HepG2 (cell line): ENCODE results near the gene ALDH7A1. TPM values are rescaled to one million over a fixed set of nuclear protein-coding genes. Genes with fewer than 3 reads are reported as not detected.

ENCODE experiments used
- ATAC-seq: fragments of 200-7000 bp; cut with Tn5 transposase; 3 replicates; pipeline ENCODE4 v1.9.1; 2020; ENCODE audit warnings: mild to moderate bottlenecking, moderate library complexity
- BruUV-seq: library from RNA; stranded (reverse); fragments of 400-500 nt; replicated peaks from 2 replicates; lab custom pipeline; 2021; lab: Mats Ljungman, UMichigan
- CTCF ChIA-PET: fragments of 300-600 bp; formaldehyde crosslinking; extraction: SDS; loops from one replicate; lab custom pipeline; 2021; ENCODE audit warnings: low total read pairs, inconsistent platforms, low intra/inter-chr PET ratio; lab: Yijun Ruan, JAX
- POLR2A ChIA-PET: fragments of 350-600 bp; sonication (Branson Sonifier 250); formaldehyde crosslinking; loops from one replicate; lab custom pipeline; 2020; ENCODE audit warnings: antibody characterized with exemption, inconsistent platforms; lab: Yijun Ruan, JAX
- DNase-seq: peaks from one replicate; pipeline ENCODE4 v3.0.0-alpha.2; 2015; ENCODE audit warnings: low spot score
- FAIRE-seq: peaks from 3 replicates; lab custom pipeline; 2011; peaks lifted over from hg19 to GRCh38; lab: Jason Lieb, UNC
- H2AFZ ChIP-seq: one replicate; pipeline ENCODE4 v1.6.1; 2011; ENCODE audit warnings: low read length, inconsistent platforms
- H3K27ac ChIP-seq: fragments of 300-600 bp; 3 replicates; pipeline ENCODE4 v1.8.0; 2011; ENCODE audit warnings: mixed run types, mild to moderate bottlenecking, mixed read lengths, low read length, inconsistent platforms; ENCODE audit not compliant: insufficient read depth; ENCODE audit errors: extremely low read length
- H3K27me3 ChIP-seq, 2 experiments: fragments of 200-600 bp in 1 of 2; 2 replicates in 1 of 2; 3 replicates in 1 of 2; pipeline versions ENCODE4 v1.6.0 to v1.8.0; 2011; ENCODE audit warnings: low read length in 2 of 2, mild to moderate bottlenecking in 2 of 2, moderate library complexity in 2 of 2, inconsistent platforms in 1 of 2; ENCODE audit not compliant: insufficient read depth in 2 of 2, control insufficient read depth in 1 of 2
- H3K36me3 ChIP-seq, 2 experiments: fragments of 200-600 bp in 1 of 2; replicated peaks in 1 of 2; 2 replicates in 1 of 2; 3 replicates in 1 of 2; pipeline versions ENCODE4 v1.5.1 to v1.8.0; 2011; ENCODE audit warnings: low read length in 2 of 2, inconsistent platforms in 1 of 2; ENCODE audit not compliant: insufficient read depth in 2 of 2, control insufficient read depth in 1 of 2
- H3K4me1 ChIP-seq: 2 replicates; pipeline ENCODE4 v1.5.1; 2012; ENCODE audit warnings: low read length, inconsistent platforms; ENCODE audit not compliant: insufficient read depth
- H3K4me2 ChIP-seq: 2 replicates; pipeline ENCODE4 v1.6.0; 2011; ENCODE audit warnings: low read depth, low read length, inconsistent platforms
- H3K4me3 ChIP-seq, 3 experiments: fragments of 200-600 bp in 1 of 3; sonication (generic), shearing (Covaris generic) in 1 of 3; replicated peaks in 1 of 3; 2 replicates each; pipeline ENCODE4 v1.5.1; 2011 to 2016; ENCODE audit warnings: low read length in 3 of 3, inconsistent platforms in 2 of 3, low read depth in 2 of 3, mild to moderate bottlenecking in 2 of 3, control low read depth in 1 of 3, mixed read lengths in 1 of 3; ENCODE audit not compliant: insufficient read depth in 1 of 3
- H3K79me2 ChIP-seq: one replicate; pipeline ENCODE4 v1.6.1; 2011; ENCODE audit warnings: low read length, inconsistent platforms; ENCODE audit not compliant: insufficient read depth
- H3K9ac ChIP-seq: 2 replicates; pipeline ENCODE4 v1.6.0; 2011; ENCODE audit warnings: mild to moderate bottlenecking, low read depth, low read length, inconsistent platforms; ENCODE audit not compliant: insufficient read depth
- H3K9me3 ChIP-seq: 2 replicates; pipeline ENCODE4 v1.5.1; 2012; ENCODE audit warnings: mild to moderate bottlenecking, low read length
- H4K20me1 ChIP-seq: 2 replicates; pipeline ENCODE4 v1.6.0; 2011; ENCODE audit warnings: inconsistent platforms, mild to moderate bottlenecking, low read length, moderate library complexity; ENCODE audit not compliant: insufficient read depth
- ARHGAP35 ChIP-seq: sonication (generic); formaldehyde crosslinking; IDR thresholded peaks from 2 replicates; pipeline ENCODE4 v1.9.0; 2022; ENCODE audit warnings: mild to moderate bottlenecking, inconsistent platforms, moderate library complexity, missing genetic modification reagents, borderline replicate concordance
- EZH2 ChIP-seq: conservative IDR thresholded peaks from 2 replicates; pipeline ENCODE4 v1.6.1; 2012; ENCODE audit warnings: mild to moderate bottlenecking, low read depth, low read length, moderate library complexity
- FOXA3 ChIP-seq: IDR thresholded peaks from 2 replicates; pipeline ENCODE4 v1.6.1; 2016; ENCODE audit warnings: missing genetic modification reagents, missing compliant biosample characterization
- POLR2AphosphoS5 ChIP-seq: IDR thresholded peaks from 2 replicates; pipeline ENCODE4 v1.6.1; 2012; ENCODE audit warnings: low read depth, low read length
- ZNF224 ChIP-seq: sonication (generic); formaldehyde crosslinking; IDR thresholded peaks from 2 replicates; pipeline ENCODE4 v1.5.0; 2020; ENCODE audit warnings: mild to moderate bottlenecking, missing genetic modification reagents
- ZNF34 ChIP-seq: sonication (generic); formaldehyde crosslinking; IDR thresholded peaks from 2 replicates; pipeline ENCODE4 v1.4.0; 2020; ENCODE audit warnings: mild to moderate bottlenecking, missing genetic modification reagents, borderline replicate concordance
- ZNF766 ChIP-seq: sonication (generic); formaldehyde crosslinking; IDR thresholded peaks from 2 replicates; pipeline ENCODE4 v1.5.0; 2020; ENCODE audit warnings: missing genetic modification reagents, borderline replicate concordance
- WGBS: methylation state at CpG from one replicate; pipeline ENCODE4 v1.1.6; 2017; ENCODE audit warnings: low lambda C conversion rate; 5-methylcytosine and 5-hydroxymethylcytosine counted together
- in situ Hi-C: cut with HindIII; loops from 2 replicates; pipeline ENCODE4 v1.10.0; 2017; ENCODE audit warnings: low pct_unique_long_range_greater_than_20kb; ENCODE audit not compliant: extremely low pct_ligation_motif_present
- intact Hi-C: fragments of 100-400 bp; cut with micrococcal nuclease; formaldehyde crosslinking; loops from one replicate; pipeline ENCODE4 v1.10.0; 2022; ENCODE audit not compliant: unreplicated experiment
- polyA plus RNA-seq, 8 experiments: library from polyadenylated mRNA; depleted of rRNA in 3 of 8; stranded (reverse) in 7 of 8; unstranded in 1 of 8; fragments of >200 nt; fragmentation: Illumina TruSeq in 4 of 8; extraction: Trizol in 4 of 8; gene quantifications; 2 replicates each; pipeline versions ENCODE4 v1.2.1 to v1.2.3, GENCODE V29; 2011 to 2016; ENCODE audit warnings: low read depth in 4 of 8, missing spikeins in 1 of 8, mixed read lengths in 1 of 8; ENCODE audit not compliant: insufficient read depth in 1 of 8
- total RNA-seq, 5 experiments: library from RNA; depleted of rRNA; stranded (reverse); fragments of >200 nt; fragmentation: Illumina TruSeq; extraction: Trizol; gene quantifications; 2 replicates each; pipeline ENCODE4 v1.2.3, GENCODE V29; 2016; ENCODE audit warnings: low read depth in 1 of 5
- TF ChIP-seq, protein P1 (sequence below): sonication (generic); formaldehyde crosslinking; IDR thresholded peaks from 2 replicates; pipeline ENCODE4 v1.4.0; 2020; ENCODE audit warnings: missing genetic modification reagents, borderline replicate concordance
- TF ChIP-seq, protein P2 (sequence below): sonication (generic); formaldehyde crosslinking; IDR thresholded peaks from 2 replicates; pipeline ENCODE4 v1.5.0; 2020; ENCODE audit warnings: missing genetic modification reagents
- TF ChIP-seq, protein P3 (sequence below), 2 experiments: sonication (generic) in 1 of 2; formaldehyde crosslinking in 1 of 2; IDR thresholded peaks; 2 replicates each; pipeline versions ENCODE4 v1.5.1 to v1.6.1; 2011 to 2020; ENCODE audit warnings: borderline replicate concordance in 1 of 2, low read depth in 1 of 2, low read length in 1 of 2, mild to moderate bottlenecking in 1 of 2, missing genetic modification reagents in 1 of 2, moderate library complexity in 1 of 2
- TF ChIP-seq, protein P4 (sequence below): sonication (generic); formaldehyde crosslinking; IDR thresholded peaks from 2 replicates; pipeline ENCODE4 v1.4.0; 2020; ENCODE audit warnings: missing genetic modification reagents

The ALDH7A1 gene
- total and polyA plus RNA-seq, 2 of the 13 experiments (the other 11 are each of a cell fraction or from before 2014, with no cell fraction given) = 69.0 to 100 TPM

DNA sequence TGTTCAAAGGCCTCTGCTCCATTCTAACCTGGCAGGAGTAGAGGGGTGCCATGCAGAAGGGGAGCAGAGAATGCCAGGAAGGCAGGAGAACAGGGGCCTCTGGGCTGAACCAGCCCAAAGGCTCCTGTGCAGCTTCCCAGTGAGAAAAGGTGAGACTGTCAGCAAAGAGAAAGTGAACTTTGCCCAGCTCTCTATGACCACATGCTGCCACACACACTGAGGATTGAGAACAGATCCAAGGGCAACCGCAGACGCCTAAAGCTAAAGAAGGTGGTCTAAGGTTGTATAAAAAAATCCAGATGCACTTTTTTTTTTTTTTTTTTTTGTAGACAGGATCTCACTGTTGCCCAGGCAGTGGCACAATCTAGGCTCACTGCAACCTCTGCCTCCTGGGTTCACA, 51.4 kb downstream of the ALDH7A1 start:
- Histone ChIP-seq H3K9ac (no peak overlapping the region), H4K20me1 (no peaks in the 10 kb centered on the region), H2AFZ (no peak overlapping the region), H3K9me3 (no peaks in the 10 kb centered on the region), H3K4me2 (peak overlapping the region; percentile 55), H3K4me1 (peaks cover 30% of the 10 kb centered on the region), H3K79me2 (no peaks in the 10 kb centered on the region), H3K4me3 (no peak overlapping the region), H3K27me3 (no peaks in the 10 kb centered on the region), H3K36me3 (peaks cover 8 to 26% of the 10 kb centered on the region in 2 experiments), H3K27ac (peak overlapping the region; percentile 60)
- FAIRE-seq (peak; percentile 60), ATAC-seq (peak; percentile 92), DNase-seq (peak; percentile 75)
- CTCF ChIA-PET = interaction anchor here (1.3 to 1.6 kb wide), 3 partner anchors 52 to 204 kb away, joined by 4 to 6 read pairs (median 5); partner anchors contain the start of genes ALDH7A1 and PHAX
- WGBS = 27% methylated on average over 2 of the region's 2 CpGs
- intact Hi-C loops = loop anchor here (1.0 to 5.0 kb wide), 3 partner anchors 52 to 264 kb away; partner anchors contain the start of gene ALDH7A1
- in situ Hi-C loops = no loop called here
- POLR2A ChIA-PET = interaction anchor here (1.6 kb wide), 1 partner anchor 51 kb away, joined by 16 read pairs; the partner anchor contains the start of gene ALDH7A1
- BruUV-seq = no TSS peak
- no peak for TF ChIP-seq EZH2
- TF ChIP-seq FOXA3 (CRISPR knock-in tag) = no peak
- TF ChIP-seq, protein P1, sequence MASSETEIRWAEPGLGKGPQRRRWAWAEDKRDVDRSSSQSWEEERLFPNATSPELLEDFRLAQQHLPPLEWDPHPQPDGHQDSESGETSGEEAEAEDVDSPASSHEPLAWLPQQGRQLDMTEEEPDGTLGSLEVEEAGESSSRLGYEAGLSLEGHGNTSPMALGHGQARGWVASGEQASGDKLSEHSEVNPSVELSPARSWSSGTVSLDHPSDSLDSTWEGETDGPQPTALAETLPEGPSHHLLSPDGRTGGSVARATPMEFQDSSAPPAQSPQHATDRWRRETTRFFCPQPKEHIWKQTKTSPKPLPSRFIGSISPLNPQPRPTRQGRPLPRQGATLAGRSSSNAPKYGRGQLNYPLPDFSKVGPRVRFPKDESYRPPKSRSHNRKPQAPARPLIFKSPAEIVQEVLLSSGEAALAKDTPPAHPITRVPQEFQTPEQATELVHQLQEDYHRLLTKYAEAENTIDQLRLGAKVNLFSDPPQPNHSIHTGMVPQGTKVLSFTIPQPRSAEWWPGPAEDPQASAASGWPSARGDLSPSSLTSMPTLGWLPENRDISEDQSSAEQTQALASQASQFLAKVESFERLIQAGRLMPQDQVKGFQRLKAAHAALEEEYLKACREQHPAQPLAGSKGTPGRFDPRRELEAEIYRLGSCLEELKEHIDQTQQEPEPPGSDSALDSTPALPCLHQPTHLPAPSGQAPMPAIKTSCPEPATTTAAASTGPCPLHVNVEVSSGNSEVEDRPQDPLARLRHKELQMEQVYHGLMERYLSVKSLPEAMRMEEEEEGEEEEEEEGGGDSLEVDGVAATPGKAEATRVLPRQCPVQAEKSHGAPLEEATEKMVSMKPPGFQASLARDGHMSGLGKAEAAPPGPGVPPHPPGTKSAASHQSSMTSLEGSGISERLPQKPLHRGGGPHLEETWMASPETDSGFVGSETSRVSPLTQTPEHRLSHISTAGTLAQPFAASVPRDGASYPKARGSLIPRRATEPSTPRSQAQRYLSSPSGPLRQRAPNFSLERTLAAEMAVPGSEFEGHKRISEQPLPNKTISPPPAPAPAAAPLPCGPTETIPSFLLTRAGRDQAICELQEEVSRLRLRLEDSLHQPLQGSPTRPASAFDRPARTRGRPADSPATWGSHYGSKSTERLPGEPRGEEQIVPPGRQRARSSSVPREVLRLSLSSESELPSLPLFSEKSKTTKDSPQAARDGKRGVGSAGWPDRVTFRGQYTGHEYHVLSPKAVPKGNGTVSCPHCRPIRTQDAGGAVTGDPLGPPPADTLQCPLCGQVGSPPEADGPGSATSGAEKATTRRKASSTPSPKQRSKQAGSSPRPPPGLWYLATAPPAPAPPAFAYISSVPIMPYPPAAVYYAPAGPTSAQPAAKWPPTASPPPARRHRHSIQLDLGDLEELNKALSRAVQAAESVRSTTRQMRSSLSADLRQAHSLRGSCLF = no peak
- TF ChIP-seq POLR2AphosphoS5 = no peak
- 0 out of 2 replicates have a peak, but pooled peaks have one; percentile 48 for TF ChIP-seq ZNF224
- TF ChIP-seq, protein P2, sequence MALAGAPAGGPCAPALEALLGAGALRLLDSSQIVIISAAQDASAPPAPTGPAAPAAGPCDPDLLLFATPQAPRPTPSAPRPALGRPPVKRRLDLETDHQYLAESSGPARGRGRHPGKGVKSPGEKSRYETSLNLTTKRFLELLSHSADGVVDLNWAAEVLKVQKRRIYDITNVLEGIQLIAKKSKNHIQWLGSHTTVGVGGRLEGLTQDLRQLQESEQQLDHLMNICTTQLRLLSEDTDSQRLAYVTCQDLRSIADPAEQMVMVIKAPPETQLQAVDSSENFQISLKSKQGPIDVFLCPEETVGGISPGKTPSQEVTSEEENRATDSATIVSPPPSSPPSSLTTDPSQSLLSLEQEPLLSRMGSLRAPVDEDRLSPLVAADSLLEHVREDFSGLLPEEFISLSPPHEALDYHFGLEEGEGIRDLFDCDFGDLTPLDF (CRISPR knock-in tag) = no peak
- TF ChIP-seq ARHGAP35 (CRISPR knock-in tag) = no peak
- TF ChIP-seq, protein P3, sequence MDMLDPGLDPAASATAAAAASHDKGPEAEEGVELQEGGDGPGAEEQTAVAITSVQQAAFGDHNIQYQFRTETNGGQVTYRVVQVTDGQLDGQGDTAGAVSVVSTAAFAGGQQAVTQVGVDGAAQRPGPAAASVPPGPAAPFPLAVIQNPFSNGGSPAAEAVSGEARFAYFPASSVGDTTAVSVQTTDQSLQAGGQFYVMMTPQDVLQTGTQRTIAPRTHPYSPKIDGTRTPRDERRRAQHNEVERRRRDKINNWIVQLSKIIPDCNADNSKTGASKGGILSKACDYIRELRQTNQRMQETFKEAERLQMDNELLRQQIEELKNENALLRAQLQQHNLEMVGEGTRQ (IDR thresholded peaks at IDR 0.05; ENCODE audit: low read depth, low read length) = no peak; the same call in 1 of the 2 replicates
- TF ChIP-seq, protein P3 (CRISPR knock-in tag; IDR thresholded peaks at IDR 0.05; ENCODE audit: borderline replicate concordance) = peak; percentile 61; the same call in 1 of the 2 replicates
- no peak for TF ChIP-seq ZNF34 (CRISPR knock-in tag)
- TF ChIP-seq, protein P4, sequence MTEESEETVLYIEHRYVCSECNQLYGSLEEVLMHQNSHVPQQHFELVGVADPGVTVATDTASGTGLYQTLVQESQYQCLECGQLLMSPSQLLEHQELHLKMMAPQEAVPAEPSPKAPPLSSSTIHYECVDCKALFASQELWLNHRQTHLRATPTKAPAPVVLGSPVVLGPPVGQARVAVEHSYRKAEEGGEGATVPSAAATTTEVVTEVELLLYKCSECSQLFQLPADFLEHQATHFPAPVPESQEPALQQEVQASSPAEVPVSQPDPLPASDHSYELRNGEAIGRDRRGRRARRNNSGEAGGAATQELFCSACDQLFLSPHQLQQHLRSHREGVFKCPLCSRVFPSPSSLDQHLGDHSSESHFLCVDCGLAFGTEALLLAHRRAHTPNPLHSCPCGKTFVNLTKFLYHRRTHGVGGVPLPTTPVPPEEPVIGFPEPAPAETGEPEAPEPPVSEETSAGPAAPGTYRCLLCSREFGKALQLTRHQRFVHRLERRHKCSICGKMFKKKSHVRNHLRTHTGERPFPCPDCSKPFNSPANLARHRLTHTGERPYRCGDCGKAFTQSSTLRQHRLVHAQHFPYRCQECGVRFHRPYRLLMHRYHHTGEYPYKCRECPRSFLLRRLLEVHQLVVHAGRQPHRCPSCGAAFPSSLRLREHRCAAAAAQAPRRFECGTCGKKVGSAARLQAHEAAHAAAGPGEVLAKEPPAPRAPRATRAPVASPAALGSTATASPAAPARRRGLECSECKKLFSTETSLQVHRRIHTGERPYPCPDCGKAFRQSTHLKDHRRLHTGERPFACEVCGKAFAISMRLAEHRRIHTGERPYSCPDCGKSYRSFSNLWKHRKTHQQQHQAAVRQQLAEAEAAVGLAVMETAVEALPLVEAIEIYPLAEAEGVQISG (CRISPR knock-in tag) = peak; percentile 43; the same call in 1 of the 2 replicates
- no peak for TF ChIP-seq ZNF766 (CRISPR knock-in tag)
